Thyroid gland (tissue), 4 donors: ENCODE measurements around the gene ABCD3.

Experiments used
- CTCF ChIP-seq, 6 experiments: fragments of 200-600 bp in 3 of 6; fragments of 450-650 bp in 3 of 6; sonication (generic) in 3 of 6; IDR thresholded peaks; one replicate each; pipeline ENCODE4 v1.5.1; 2016 to 2019; ENCODE audit warnings: antibody characterized with exemption in 6 of 6, mild to moderate bottlenecking in 2 of 6, inconsistent platforms in 1 of 6, moderate library complexity in 1 of 6
- POLR2A ChIP-seq, 2 donors: fragments of 450-650 bp; IDR thresholded peaks; one replicate each; pipeline ENCODE4 v1.6.1; 2017; ENCODE audit warnings: antibody characterized with exemption in 2 of 2, mild to moderate bottlenecking in 2 of 2, moderate library complexity in 1 of 2

- TF ChIP-seq CTCF (IDR thresholded peaks at IDR 0.05) (no peak), POLR2A (IDR thresholded peaks at IDR 0.05) (no peak)
Observed at GRCh38 chr1:94526152-94526980, 108.2 kb downstream of the ABCD3 start.
